SHP77 (cell line): ENCODE measurements around the gene GTF2F1.
"Not testable (repeated sequence)": the region's sequence is repeated elsewhere in the genome, so short reads cannot be mapped to it uniquely, and the experiment has no call there.

Source experiments
- DNase-seq, 2 experiments: peaks; one replicate each; lab custom pipeline; 2025; lab: John Stamatoyannopoulos, UW

Gene GTF2F1

GRCh38 chr19:6417713-6418561 is 25.0 kb upstream of the GTF2F1 start:
- DNase-seq: no peak

- no peak for DNase-seq
Observed at GRCh38 chr19:6416658-6417405, 23.9 kb upstream of the GTF2F1 start.

DNA sequence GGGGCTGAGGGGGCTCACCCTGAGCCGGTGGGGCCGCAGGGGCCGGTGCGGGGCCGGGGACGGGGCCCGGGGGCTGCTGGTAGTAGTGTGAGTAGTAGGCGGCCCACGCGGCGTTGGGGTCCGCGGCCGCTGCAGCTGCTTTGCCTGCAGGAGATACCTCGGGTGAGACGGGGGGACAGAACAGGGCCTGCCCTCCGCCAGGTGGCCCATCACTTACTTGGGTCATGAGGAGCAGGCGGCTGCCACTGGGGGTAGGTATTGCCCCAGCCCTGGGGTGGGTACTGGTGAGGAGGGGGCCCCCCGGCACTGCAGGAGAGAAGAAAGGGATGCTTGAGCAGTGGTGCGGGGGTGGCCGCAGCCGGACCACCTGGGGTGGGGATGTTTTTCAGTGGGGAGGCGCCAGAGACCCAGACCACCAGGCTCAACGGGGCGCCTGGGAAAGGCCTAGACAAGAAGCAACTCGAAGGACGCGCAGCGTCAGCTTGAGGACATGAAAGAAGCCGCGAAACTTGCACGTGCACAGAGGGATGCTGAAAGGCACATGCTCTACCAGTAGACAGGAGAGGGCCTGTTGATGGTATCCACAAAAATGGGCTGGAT is 22.7 kb upstream of the GTF2F1 start:
- DNase-seq: no peak

- DNase-seq: no peak
Observed at GRCh38 chr19:6414793-6415590, 22.0 kb upstream of the GTF2F1 start.

GRCh38 chr19:6413721-6414643 is 21.0 kb upstream of the GTF2F1 start:
- DNase-seq: no peak

GRCh38 chr19:6413291-6413690 is 20.3 kb upstream of the GTF2F1 start:
- DNase-seq: no peak

DNA sequence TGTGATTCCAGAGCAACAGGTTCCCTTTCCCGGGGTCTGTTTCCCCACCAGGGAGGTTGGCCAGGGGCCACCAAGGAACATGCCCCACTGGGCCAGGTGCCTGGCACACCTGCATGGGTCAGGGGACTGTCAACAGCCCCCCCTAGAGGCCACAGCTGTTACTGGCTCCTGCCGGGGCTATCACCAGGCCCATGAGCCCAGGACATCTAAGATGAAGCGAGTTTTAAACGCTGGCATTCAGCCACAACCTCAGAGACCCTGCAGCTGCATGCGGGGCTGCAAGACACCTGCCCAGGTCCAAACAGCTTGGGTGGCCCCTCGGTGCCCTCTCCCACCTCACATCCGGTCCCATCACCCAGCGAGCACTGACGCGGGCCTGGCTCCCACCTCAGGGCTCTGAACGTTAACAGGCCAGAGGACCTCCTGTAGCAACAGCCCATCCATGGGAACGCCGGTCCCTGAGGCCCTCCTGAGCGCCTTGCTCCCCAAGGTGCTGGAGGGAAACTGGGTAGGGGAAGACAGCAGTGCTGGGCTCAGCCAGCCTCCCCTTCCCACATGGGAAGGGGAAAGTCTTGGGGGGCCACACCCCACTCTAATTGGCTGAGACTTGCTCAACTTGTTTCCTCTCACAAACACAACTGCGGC is 19.6 kb upstream of the GTF2F1 start:
- DNase-seq: peak in 1 of 2 experiments; percentile 8

DNA sequence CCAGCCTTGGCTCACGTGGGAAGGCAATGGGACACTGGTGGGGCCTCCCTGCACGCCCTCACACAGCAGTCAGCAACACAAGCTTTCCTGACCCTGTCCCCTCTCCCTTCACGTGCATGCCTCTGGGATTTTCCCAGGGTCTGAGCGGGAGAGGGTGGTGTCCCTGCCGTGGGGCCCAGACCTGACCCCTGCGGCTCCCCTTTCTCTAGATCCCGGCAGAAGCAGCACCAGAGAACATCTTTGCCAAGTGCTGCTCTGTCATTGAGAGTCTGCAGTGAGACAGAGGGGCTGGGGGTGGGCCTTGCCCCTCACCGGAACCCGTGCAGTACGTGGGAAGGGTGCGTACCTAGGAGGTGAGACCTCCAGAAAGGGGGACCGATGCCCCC is 19.1 kb upstream of the GTF2F1 start:
- DNase-seq: no peak

DNA sequence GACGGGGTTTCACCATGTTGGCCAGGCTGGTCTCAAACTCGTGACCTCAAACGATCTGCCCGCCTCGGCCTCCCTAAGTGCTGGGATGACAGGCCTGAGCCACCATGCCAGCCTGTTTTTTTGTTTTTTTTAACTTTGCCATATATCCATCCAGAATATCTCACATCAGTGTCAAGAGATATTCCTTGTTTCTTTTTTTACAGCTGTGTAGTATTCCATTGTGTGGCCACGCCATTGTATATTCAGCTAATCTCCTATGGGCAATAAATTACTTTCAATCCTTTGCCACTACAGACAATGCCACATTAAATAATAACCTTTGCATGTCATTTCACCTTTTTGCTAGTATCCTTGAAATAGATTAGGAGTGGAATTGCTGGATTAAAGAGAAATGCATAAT is 16.4 kb upstream of the GTF2F1 start:
- DNase-seq: no peak

- no peak for DNase-seq
Observed at GRCh38 chr19:6406401-6406800, 13.4 kb upstream of the GTF2F1 start.

GRCh38 chr19:6402837-6403608 is 10.1 kb upstream of the GTF2F1 start:
- no peak for DNase-seq

DNA sequence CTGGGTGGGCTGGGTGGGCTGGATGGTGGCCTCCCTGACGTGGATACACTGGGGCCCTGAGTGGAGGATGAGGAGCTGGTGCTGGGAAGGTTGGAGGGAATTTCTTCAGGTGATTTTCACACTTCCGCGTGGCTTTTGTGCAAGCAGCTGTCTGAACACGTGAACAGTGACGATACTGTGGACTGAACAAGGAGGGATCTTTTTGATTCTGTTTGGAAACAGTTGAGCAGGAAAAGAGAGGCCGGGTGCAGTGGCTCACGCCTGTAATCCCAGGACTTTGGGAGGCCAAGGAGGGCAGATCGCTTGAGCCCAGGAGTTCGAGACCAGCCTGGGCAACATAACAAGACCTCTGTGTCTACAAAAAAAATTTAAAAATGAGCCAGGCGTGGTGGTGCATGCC is 9.1 kb upstream of the GTF2F1 start:
- DNase-seq: no peak

- not testable (repeated sequence) for DNase-seq
Observed at GRCh38 chr19:6400062-6400944, 7.3 kb upstream of the GTF2F1 start.

- DNase-seq: no peak
Observed at GRCh38 chr19:6396305-6396704, 3.3 kb upstream of the GTF2F1 start.

GRCh38 chr19:6394831-6395230 is 1.9 kb upstream of the GTF2F1 start:
- no peak for DNase-seq

DNA sequence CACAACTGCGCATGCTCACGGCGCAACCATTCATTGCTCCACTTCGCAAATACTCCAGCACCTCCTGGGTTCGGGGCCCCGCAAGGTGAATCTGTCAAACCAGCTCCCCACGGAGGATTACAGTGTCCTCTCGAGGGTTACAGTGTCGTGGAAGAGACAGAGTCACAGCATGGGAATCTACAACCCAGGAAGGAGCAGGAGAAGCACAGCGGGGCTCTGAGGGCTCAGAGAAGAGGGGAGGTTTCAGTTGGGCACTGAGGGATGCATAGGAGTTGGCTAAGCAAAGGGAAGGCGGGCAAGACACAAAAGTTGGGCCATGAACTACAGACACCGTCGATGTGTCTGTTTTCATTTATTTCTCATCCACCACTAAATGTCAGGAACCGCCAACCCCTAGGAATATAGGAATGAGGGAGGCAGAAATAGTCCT is 1.0 kb upstream of the GTF2F1 start:
- DNase-seq: no peak

DNA sequence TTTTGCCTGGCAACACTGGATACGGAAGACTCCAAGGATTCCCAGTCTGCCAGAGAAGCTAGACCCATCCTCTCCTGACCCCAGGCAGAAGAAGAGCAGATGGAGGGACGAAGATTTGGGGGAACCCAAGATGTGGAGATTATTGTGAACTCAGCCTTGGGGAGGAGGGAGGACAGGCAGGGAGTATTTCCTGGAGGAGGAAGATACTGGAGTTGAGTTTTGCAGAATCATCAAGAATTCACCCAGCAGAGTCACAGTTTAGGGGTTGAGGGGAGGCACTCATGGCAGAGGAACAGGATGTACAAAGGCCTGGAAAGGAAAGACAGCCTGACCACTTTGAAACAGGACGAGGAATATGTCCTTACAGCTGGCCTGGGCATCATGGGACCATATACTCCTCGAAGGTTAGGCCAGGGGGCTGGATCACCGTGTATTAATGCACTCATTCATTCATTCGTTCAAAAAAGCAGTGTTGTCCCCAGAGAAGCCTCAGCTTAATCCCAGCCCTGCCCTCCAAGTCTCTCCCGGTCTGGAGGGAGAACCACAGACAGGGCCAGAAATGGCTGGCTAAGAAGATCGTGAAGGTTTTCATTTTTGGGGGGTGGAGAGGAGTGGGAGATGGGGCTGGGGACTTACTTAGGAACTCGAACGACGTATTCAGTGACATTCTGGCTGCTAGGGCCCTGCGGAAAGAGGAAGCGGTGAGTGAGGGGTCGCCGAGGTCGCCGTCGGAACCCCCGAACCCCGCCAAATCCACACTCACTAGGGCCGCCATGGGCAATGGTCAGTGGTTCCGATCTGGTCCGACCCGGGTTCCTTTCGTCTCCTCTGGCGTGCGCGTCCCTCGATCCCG is 517 bp downstream of the GTF2F1 start:
- DNase-seq: no peak

DNA sequence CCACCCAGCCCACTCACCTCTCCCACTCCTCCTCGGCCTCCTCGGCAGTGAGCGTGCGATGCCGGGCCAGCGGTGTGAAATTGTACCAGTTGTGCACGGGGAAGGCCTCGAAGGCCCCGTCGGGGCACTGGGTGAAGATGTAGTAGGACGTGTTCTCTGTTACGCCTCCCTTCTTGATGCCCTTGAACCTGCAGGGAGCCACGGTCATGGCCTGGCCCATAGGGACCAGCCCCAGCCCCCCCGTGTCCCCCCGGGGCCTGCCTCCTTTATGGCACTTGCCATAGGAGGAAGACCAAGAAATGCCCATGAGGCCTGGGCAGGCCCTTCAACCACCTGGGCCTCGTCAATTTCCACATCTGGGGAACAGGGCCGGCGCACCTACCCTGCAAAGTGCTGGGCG is 5.6 kb downstream of the GTF2F1 start:
- DNase-seq: no peak
